GM19468 (cell line): Measurements from ENCODE around the gene CRYL1.

Experiments
- ATAC-seq: cut with Tn5 transposase; IDR thresholded peaks from one replicate; pipeline ENCODE4 v1.9.1; 2021; ENCODE audit warnings: mild to moderate bottlenecking, moderate library complexity, moderate number of reproducible peaks; ENCODE audit not compliant: unreplicated experiment; ENCODE audit errors: extremely low read depth

CRYL1 gene

GRCh38 chr13:20497006-20497775 is 28.5 kb downstream of the CRYL1 start:
- ATAC-seq = no peak

GRCh38 chr13:20495087-20496023 is 30.3 kb downstream of the CRYL1 start:
- no peak for ATAC-seq

GRCh38 chr13:20494656-20495055 is 31.0 kb downstream of the CRYL1 start:
- no peak for ATAC-seq

GRCh38 chr13:20492641-20493040 is 33.0 kb downstream of the CRYL1 start:
- ATAC-seq = no peak

GRCh38 chr13:20491926-20492435 is 33.7 kb downstream of the CRYL1 start:
- no peak for ATAC-seq

- ATAC-seq = no peak
These were observed 36.4 kb downstream of the CRYL1 start for GRCh38 chr13:20489185-20489820.

- ATAC-seq = no peak
These were observed 37.7 kb downstream of the CRYL1 start for GRCh38 chr13:20487927-20488326.

- ATAC-seq = no peak
These were observed 42.9 kb downstream of the CRYL1 start for GRCh38 chr13:20482787-20483186.

- ATAC-seq = no peak
These were observed 43.3 kb downstream of the CRYL1 start for GRCh38 chr13:20482275-20482761.

- no peak for ATAC-seq
These were observed 48.3 kb downstream of the CRYL1 start for GRCh38 chr13:20477394-20477793.

GRCh38 chr13:20475927-20476691 is 49.5 kb downstream of the CRYL1 start:
- ATAC-seq = peak; percentile 97

GRCh38 chr13:20474515-20474914 is 51.1 kb downstream of the CRYL1 start:
- ATAC-seq = no peak

- no peak for ATAC-seq
These were observed 51.8 kb downstream of the CRYL1 start for GRCh38 chr13:20473888-20474287.

GRCh38 chr13:20473139-20473538 is 52.5 kb downstream of the CRYL1 start:
- ATAC-seq = no peak

GRCh38 chr13:20472531-20472930 is 53.1 kb downstream of the CRYL1 start:
- no peak for ATAC-seq

- no peak for ATAC-seq
These were observed 55.5 kb downstream of the CRYL1 start for GRCh38 chr13:20470136-20470535.

- no peak for ATAC-seq
These were observed 59.3 kb downstream of the CRYL1 start for GRCh38 chr13:20466371-20466770.

- ATAC-seq = no peak
These were observed 60.3 kb downstream of the CRYL1 start for GRCh38 chr13:20465218-20465879.

GRCh38 chr13:20462921-20463320 is 62.7 kb downstream of the CRYL1 start:
- ATAC-seq = no peak
